SK-N-MC (cell line): ENCODE measurements around the gene COG2.

Experiments used
- EZH2 ChIP-seq: fragments of 200-600 bp; sonication (generic); IDR thresholded peaks from one replicate; pipeline ENCODE4 v1.6.1; 2017; ENCODE audit warnings: antibody characterized with exemption
- FOXP2 ChIP-seq: optimal IDR thresholded peaks from 2 replicates; pipeline ENCODE3; 2011; ENCODE audit warnings: mild to moderate bottlenecking, moderate library complexity; ENCODE audit not compliant: insufficient read depth; ENCODE audit errors: extremely low read length, control extremely low read depth
- POLR2AphosphoS5 ChIP-seq: IDR thresholded peaks from 2 replicates; pipeline ENCODE4 v1.6.1; 2012; ENCODE audit warnings: mild to moderate bottlenecking, low read depth, low read length, borderline replicate concordance

DNA sequence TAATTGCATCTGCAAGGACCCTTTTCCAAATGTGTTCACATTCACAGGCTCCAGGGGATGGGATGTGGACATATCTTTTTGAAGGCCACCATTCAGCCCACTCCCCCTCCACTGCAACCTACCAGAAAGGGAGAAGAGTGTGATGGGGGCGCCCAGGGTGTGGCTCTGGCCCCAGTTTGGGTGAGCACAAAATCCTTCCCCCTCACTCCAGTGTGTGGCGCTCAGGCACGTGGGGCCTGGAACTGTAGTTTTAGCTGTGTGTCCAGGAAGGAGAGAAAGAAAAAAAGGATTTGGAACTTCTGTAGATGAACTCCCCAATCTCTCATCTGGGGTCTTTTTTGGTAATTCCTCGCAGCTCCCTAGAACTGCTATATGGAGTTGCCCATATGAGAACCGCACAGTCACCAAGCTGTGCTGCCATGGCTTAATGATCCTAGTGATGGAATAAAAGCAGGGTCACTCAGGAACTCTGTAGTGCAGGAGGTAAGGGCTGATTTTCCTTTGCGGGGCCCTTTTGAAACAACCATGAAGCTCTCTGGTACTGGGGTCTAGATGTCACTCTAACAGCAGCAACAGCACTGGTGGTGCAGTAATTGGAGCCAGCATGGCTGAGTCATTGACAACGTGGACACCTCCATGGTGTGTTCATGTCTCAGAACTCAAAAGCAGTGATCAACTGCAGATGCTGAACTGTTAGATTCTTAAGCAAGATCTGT is 54.6 kb downstream of the COG2 start:
- TF ChIP-seq EZH2, result no peak
- no peak for TF ChIP-seq FOXP2
- TF ChIP-seq POLR2AphosphoS5, result no peak
